ENCODE measurements around the gene SLC38A11. TPM values are rescaled to one million over a fixed set of nuclear protein-coding genes. Genes with fewer than 3 reads are reported as not detected.

The SLC38A11 gene
- total and polyA plus RNA-seq, 4 experiments from 2014 or later = not detected

- Mint-ChIP-seq H3K27me3 (peaks cover 0 to 4% of the 10 kb centered on the region in 2 donors), H3K4me1 (no peaks in the 10 kb centered on the region), H3K4me3 (no peak overlapping the region), H3K9me3 (peaks cover 0 to 16% (median 2%) of the 10 kb centered on the region in 8 donors), H3K27ac (no peak overlapping the region), H3K36me3 (no peaks in the 10 kb centered on the region)
- no peak for DNase-seq
- POLR2A ChIA-PET (ENCODE audit: partially characterized antibody) = no interaction called here
- Histone ChIP-seq H3K27ac (ENCODE audit: low read depth, low read length) (no peak overlapping the region), H3K9me3 (ENCODE audit: control insufficient read depth in 1 of 2, low read length in 2 of 2) (no peaks in the 10 kb centered on the region), H3K36me3 (ENCODE audit: insufficient read depth, low read length) (no peaks in the 10 kb centered on the region), H3K4me1 (ENCODE audit: insufficient read depth, low read length) (no peaks in the 10 kb centered on the region), H3K4me3 (ENCODE audit: low read length in 2 of 2) (no peak overlapping the region), H3K27me3 (ENCODE audit: insufficient read depth, low read length) (no peaks in the 10 kb centered on the region)
- CTCF ChIA-PET (ENCODE audit: partially characterized antibody) = no interaction called here
- intact Hi-C loops (cut with micrococcal nuclease) = no loop called here
These were observed 21.6 kb downstream of the SLC38A11 start for GRCh38 chr2:164933671-164934189.

- Histone ChIP-seq H3K9me3 (ENCODE audit: control insufficient read depth in 1 of 2, low read length in 2 of 2) (no peaks in the 10 kb centered on the region), H3K27ac (ENCODE audit: low read depth, low read length) (no peak overlapping the region), H3K4me3 (ENCODE audit: low read length in 2 of 2) (no peak overlapping the region), H3K4me1 (ENCODE audit: insufficient read depth, low read length) (no peaks in the 10 kb centered on the region), H3K27me3 (ENCODE audit: insufficient read depth, low read length) (no peaks in the 10 kb centered on the region), H3K36me3 (ENCODE audit: insufficient read depth, low read length) (no peaks in the 10 kb centered on the region)
- Mint-ChIP-seq H3K27ac (no peak overlapping the region), H3K9me3 (peaks cover 0 to 16% (median 3%) of the 10 kb centered on the region in 8 donors), H3K4me1 (no peaks in the 10 kb centered on the region), H3K27me3 (peaks cover 0 to 2% of the 10 kb centered on the region in 2 donors), H3K4me3 (no peak overlapping the region), H3K36me3 (no peaks in the 10 kb centered on the region)
- no peak for DNase-seq
- CTCF ChIA-PET (ENCODE audit: partially characterized antibody) = no interaction called here
- intact Hi-C loops (cut with micrococcal nuclease) = no loop called here
- POLR2A ChIA-PET (ENCODE audit: partially characterized antibody) = no interaction called here
These were observed 22.9 kb downstream of the SLC38A11 start for GRCh38 chr2:164932377-164932776.

DNA sequence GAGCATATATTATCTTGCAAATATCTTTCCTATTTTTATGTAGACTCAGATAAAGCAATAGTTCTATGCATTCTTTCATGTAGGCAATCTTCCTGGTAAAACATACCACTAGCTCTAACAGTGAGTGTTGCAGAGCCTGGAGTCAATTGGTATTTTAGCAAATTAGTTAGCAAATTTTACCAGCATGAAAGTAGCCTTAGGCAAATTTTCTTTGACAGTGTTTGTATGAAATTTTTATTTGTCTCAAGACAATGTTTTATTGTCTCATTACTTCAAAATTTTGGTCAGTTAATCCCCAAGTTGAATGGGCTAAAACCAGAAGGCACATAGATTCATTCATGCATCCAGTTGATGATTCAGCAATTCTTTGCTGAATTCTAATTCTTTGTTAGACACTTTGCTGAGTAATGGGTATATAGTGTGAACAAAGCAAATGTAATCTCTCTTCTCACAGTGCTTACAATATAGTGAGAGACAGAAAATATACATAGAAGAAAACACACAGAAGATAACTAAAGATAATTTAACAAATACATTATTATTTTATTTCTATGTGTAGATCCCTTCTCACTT is 27.1 kb downstream of the SLC38A11 start:
- H3K27me3 ChIP-seq (ENCODE audit: insufficient read depth, low read length) = no peaks in the 10 kb centered on the region
- H3K27ac ChIP-seq (ENCODE audit: low read depth, low read length) = no peak overlapping the region
- no peaks in the 10 kb centered on the region for H3K36me3 Mint-ChIP-seq
- POLR2A ChIA-PET (ENCODE audit: partially characterized antibody) = no interaction called here
- no peaks in the 10 kb centered on the region for H3K4me1 ChIP-seq (ENCODE audit: insufficient read depth, low read length)
- no peak overlapping the region for H3K4me3 ChIP-seq (ENCODE audit: low read length in 2 of 2)
- H3K36me3 ChIP-seq (ENCODE audit: insufficient read depth, low read length) = no peaks in the 10 kb centered on the region
- H3K27me3 Mint-ChIP-seq = peaks cover 0 to 2% of the 10 kb centered on the region in 2 donors
- CTCF ChIA-PET (ENCODE audit: partially characterized antibody) = no interaction called here
- no peak overlapping the region for H3K27ac Mint-ChIP-seq
- H3K9me3 Mint-ChIP-seq = peaks cover 0 to 16% (median 3%) of the 10 kb centered on the region in 8 donors
- intact Hi-C loops (cut with micrococcal nuclease) = no loop called here
- no peaks in the 10 kb centered on the region for H3K9me3 ChIP-seq (ENCODE audit: control insufficient read depth in 1 of 2, low read length in 2 of 2)
- DNase-seq = no peak
- H3K4me1 Mint-ChIP-seq = no peaks in the 10 kb centered on the region
- H3K4me3 Mint-ChIP-seq = no peak overlapping the region

DNA sequence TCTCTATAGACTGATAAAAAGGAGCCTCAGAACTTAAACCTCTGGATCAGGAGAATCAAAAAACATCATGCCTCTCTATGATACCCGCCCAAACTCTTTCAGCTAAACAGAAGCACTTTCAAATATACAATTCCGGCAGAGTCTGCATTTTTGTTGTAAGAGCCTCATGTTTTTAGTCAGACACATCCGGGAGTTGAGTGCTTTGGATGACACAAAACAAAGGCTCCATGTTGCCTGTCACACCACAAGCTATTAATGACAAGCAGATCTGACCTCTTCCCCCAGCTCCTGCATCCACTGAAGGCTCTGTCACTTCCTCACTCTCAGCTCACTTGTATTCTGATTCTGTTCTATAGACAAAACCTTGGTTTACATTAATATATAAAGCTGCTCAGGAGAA is 33.2 kb downstream of the SLC38A11 start:
- CTCF ChIA-PET (ENCODE audit: partially characterized antibody) = no interaction called here
- H3K27me3 Mint-ChIP-seq = no peaks in the 10 kb centered on the region
- no peaks in the 10 kb centered on the region for H3K36me3 Mint-ChIP-seq
- H3K27ac Mint-ChIP-seq = no peak overlapping the region
- no peak for DNase-seq
- peaks cover 0 to 3% (median 0%) of the 10 kb centered on the region in 8 donors for H3K9me3 Mint-ChIP-seq
- no peaks in the 10 kb centered on the region for H3K27me3 ChIP-seq (ENCODE audit: insufficient read depth, low read length)
- H3K4me3 ChIP-seq (ENCODE audit: low read length in 2 of 2) = no peak overlapping the region
- H3K36me3 ChIP-seq (ENCODE audit: insufficient read depth, low read length) = no peaks in the 10 kb centered on the region
- POLR2A ChIA-PET (ENCODE audit: partially characterized antibody) = interaction anchor here (0.9 kb wide), 1 partner anchor 25 kb away, joined by 3 read pairs; no protein-coding TSS in a partner anchor
- H3K4me1 ChIP-seq (ENCODE audit: insufficient read depth, low read length) = no peaks in the 10 kb centered on the region
- no peaks in the 10 kb centered on the region for H3K4me1 Mint-ChIP-seq
- H3K27ac ChIP-seq (ENCODE audit: low read depth, low read length) = no peak overlapping the region
- H3K9me3 ChIP-seq (ENCODE audit: control insufficient read depth in 1 of 2, low read length in 2 of 2) = no peaks in the 10 kb centered on the region
- intact Hi-C loops (cut with micrococcal nuclease) = no loop called here
- no peak overlapping the region for H3K4me3 Mint-ChIP-seq

DNA sequence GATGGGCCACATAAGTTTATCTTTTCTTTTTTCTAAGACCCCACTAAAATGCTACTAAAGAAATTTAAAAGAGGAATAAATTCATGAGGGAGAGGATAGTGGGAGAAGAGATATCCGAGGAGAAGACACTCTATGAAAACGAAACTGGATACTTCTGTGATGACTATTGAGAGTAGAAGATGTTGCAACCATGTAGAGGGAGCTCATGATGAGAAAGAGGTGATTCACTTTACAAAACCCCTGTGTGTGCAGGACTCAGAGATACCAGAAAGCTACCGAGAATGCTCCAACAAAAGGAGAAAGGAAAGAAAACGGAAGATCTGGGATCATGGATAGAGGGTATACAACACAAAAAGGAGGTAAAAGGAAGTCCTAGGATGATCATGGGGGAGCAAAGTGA is 34.9 kb downstream of the SLC38A11 start:
- DNase-seq = no peak
- CTCF ChIA-PET (ENCODE audit: partially characterized antibody) = no interaction called here
- H3K27me3 Mint-ChIP-seq = no peaks in the 10 kb centered on the region

GRCh38 chr2:164917296-164917903 is 37.9 kb downstream of the SLC38A11 start:
- CTCF ChIA-PET (ENCODE audit: partially characterized antibody) = no interaction called here
- intact Hi-C loops (cut with micrococcal nuclease) = no loop called here

More for the DNA sequence above, 34.9 kb downstream of the SLC38A11 start:
- Histone ChIP-seq H3K4me3 (ENCODE audit: low read length in 2 of 2) (no peak overlapping the region), H3K27ac (ENCODE audit: low read depth, low read length) (no peak overlapping the region), H3K9me3 (ENCODE audit: control insufficient read depth in 1 of 2, low read length in 2 of 2) (no peaks in the 10 kb centered on the region), H3K36me3 (ENCODE audit: insufficient read depth, low read length) (no peaks in the 10 kb centered on the region), H3K4me1 (ENCODE audit: insufficient read depth, low read length) (no peaks in the 10 kb centered on the region), H3K27me3 (ENCODE audit: insufficient read depth, low read length) (no peaks in the 10 kb centered on the region)
- no peaks in the 10 kb centered on the region for H3K36me3 Mint-ChIP-seq
- H3K4me3 Mint-ChIP-seq = no peak overlapping the region
- no peaks in the 10 kb centered on the region for H3K4me1 Mint-ChIP-seq
- no peak overlapping the region for H3K27ac Mint-ChIP-seq
- intact Hi-C loops (cut with micrococcal nuclease) = no loop called here
- POLR2A ChIA-PET (ENCODE audit: partially characterized antibody) = no interaction called here
- peaks cover 0 to 2% (median 0%) of the 10 kb centered on the region in 8 donors for H3K9me3 Mint-ChIP-seq

DNA sequence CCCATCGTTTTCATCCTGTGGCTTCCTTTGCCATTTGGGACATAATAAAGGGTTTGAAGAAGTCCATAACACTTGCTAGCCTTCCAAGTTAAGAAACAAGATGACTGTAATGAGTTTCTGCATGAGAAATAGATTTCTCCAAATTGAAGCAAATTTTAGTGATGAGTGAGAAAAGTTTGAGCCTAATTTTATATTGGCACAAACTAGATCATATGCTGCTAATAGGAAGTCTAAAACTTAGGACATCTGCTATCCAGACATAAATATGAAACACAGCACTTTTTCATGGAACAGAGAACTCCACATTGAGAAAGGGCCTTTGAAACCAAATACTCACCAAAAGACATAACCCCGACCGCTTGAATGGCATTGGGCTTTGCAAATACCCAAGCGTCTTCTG is 39.8 kb downstream of the SLC38A11 start:
- H3K4me1 ChIP-seq (ENCODE audit: insufficient read depth, low read length) = no peaks in the 10 kb centered on the region
- intact Hi-C loops (cut with micrococcal nuclease) = no loop called here
- H3K4me3 ChIP-seq (ENCODE audit: low read length in 2 of 2) = no peak overlapping the region
- H3K36me3 ChIP-seq (ENCODE audit: insufficient read depth, low read length) = no peaks in the 10 kb centered on the region
- CTCF ChIA-PET (ENCODE audit: partially characterized antibody) = no interaction called here
- Mint-ChIP-seq H3K9me3 (peaks cover 0 to 2% (median 0%) of the 10 kb centered on the region in 8 donors), H3K27ac (no peak overlapping the region), H3K27me3 (no peaks in the 10 kb centered on the region), H3K4me3 (no peak overlapping the region), H3K36me3 (no peaks in the 10 kb centered on the region), H3K4me1 (no peaks in the 10 kb centered on the region)
- H3K27me3 ChIP-seq (ENCODE audit: insufficient read depth, low read length) = no peaks in the 10 kb centered on the region
- POLR2A ChIA-PET (ENCODE audit: partially characterized antibody) = no interaction called here
- H3K27ac ChIP-seq (ENCODE audit: low read depth, low read length) = no peak overlapping the region
- no peak for DNase-seq
- no peaks in the 10 kb centered on the region for H3K9me3 ChIP-seq (ENCODE audit: control insufficient read depth in 1 of 2, low read length in 2 of 2)

More at GRCh38 chr2:164917296-164917903, 37.9 kb downstream of the SLC38A11 start:
- peaks cover 0 to 2% (median 0%) of the 10 kb centered on the region in 8 donors for H3K9me3 Mint-ChIP-seq
- H3K27me3 Mint-ChIP-seq = no peaks in the 10 kb centered on the region
- Histone ChIP-seq H3K4me1 (ENCODE audit: insufficient read depth, low read length) (no peaks in the 10 kb centered on the region), H3K36me3 (ENCODE audit: insufficient read depth, low read length) (no peaks in the 10 kb centered on the region), H3K4me3 (ENCODE audit: low read length in 2 of 2) (no peak overlapping the region), H3K27me3 (ENCODE audit: insufficient read depth, low read length) (no peaks in the 10 kb centered on the region), H3K27ac (ENCODE audit: low read depth, low read length) (no peak overlapping the region), H3K9me3 (ENCODE audit: control insufficient read depth in 1 of 2, low read length in 2 of 2) (no peaks in the 10 kb centered on the region)
- DNase-seq = no peak
- H3K36me3 Mint-ChIP-seq = no peaks in the 10 kb centered on the region
- H3K4me1 Mint-ChIP-seq = no peaks in the 10 kb centered on the region
- POLR2A ChIA-PET (ENCODE audit: partially characterized antibody) = no interaction called here
- H3K27ac Mint-ChIP-seq = no peak overlapping the region
- no peak overlapping the region for H3K4me3 Mint-ChIP-seq

All from CD4-positive, alpha-beta memory T cell (primary cell).